Hepatocyte (in vitro differentiated cells): ENCODE data around the gene ZHX3.

Experiments
- EZH2 ChIP-seq: fragments of 200-600 bp; sonication (generic); IDR thresholded peaks from 2 replicates; pipeline ENCODE4 v1.6.1; 2016; ENCODE audit warnings: antibody characterized with exemption, mild to moderate bottlenecking, borderline replicate concordance
- TF ChIP-seq, protein P1 (sequence below): fragments of 200-600 bp; sonication (generic); IDR thresholded peaks from 2 replicates; pipeline ENCODE4 v1.5.1; 2016; ENCODE audit warnings: antibody characterized with exemption, mild to moderate bottlenecking; ENCODE audit not compliant: poor library complexity

DNA sequence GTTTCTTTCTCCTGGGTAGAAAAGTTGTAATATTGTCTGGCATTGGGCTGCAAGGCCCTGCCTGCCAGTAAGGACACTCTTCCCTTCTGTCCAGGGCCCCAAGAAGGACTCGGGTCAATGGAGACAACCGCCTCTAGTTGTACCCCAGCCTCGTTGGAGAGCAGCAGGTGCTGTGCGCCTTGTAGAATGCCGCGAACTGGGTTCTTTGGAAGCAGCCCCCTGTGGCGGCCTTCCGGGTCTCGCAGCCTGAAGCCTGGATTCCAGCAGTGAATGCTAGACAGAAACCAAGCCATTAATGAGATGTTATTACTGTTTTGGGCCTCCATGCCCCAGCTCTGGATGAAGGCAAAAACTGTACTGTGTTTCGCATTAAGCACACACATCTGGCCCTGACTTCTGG lies 143.2 kb downstream of the ZHX3 start:
- TF ChIP-seq, protein P1, sequence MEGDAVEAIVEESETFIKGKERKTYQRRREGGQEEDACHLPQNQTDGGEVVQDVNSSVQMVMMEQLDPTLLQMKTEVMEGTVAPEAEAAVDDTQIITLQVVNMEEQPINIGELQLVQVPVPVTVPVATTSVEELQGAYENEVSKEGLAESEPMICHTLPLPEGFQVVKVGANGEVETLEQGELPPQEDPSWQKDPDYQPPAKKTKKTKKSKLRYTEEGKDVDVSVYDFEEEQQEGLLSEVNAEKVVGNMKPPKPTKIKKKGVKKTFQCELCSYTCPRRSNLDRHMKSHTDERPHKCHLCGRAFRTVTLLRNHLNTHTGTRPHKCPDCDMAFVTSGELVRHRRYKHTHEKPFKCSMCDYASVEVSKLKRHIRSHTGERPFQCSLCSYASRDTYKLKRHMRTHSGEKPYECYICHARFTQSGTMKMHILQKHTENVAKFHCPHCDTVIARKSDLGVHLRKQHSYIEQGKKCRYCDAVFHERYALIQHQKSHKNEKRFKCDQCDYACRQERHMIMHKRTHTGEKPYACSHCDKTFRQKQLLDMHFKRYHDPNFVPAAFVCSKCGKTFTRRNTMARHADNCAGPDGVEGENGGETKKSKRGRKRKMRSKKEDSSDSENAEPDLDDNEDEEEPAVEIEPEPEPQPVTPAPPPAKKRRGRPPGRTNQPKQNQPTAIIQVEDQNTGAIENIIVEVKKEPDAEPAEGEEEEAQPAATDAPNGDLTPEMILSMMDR, result no peak
- TF ChIP-seq EZH2, result no peak
